HL-60 (cell line): Measurements from ENCODE around the gene SPTB.

Experiments used
- DNase-seq, 2 experiments: peaks; one replicate each; pipeline ENCODE4 v3.0.0-alpha.2; 2010 to 2020; ENCODE audit warnings: low read depth in 1 of 2, low spot score in 1 of 2
- H3K27ac ChIP-seq: fragments of 250-450 bp; sonication (Bioruptor Pico); replicated peaks from 2 replicates; pipeline ENCODE4 v1.5.1; 2020; ENCODE audit warnings: mild to moderate bottlenecking, moderate library complexity
- H3K27me3 ChIP-seq: fragments of 250-450 bp; sonication (Bioruptor Pico); 2 replicates; pipeline ENCODE4 v1.5.1; 2021; ENCODE audit warnings: mild to moderate bottlenecking, moderate library complexity; ENCODE audit not compliant: insufficient read depth, poor library complexity, severe bottlenecking
- H3K4me3 ChIP-seq: replicated peaks from 2 replicates; pipeline ENCODE4 v1.5.1; 2011; ENCODE audit warnings: mild to moderate bottlenecking, control low read depth, low read length; ENCODE audit not compliant: insufficient read depth
- GABPA ChIP-seq: IDR thresholded peaks from 2 replicates; pipeline ENCODE4 v1.6.1; 2012; ENCODE audit warnings: low read depth
- POLR2AphosphoS5 ChIP-seq: IDR thresholded peaks from 2 replicates; pipeline ENCODE4 v1.6.1; 2012; ENCODE audit warnings: low read depth
- SPI1 ChIP-seq: IDR thresholded peaks from 2 replicates; pipeline ENCODE4 v1.6.1; 2012; ENCODE audit warnings: low read depth, mild to moderate bottlenecking, borderline replicate concordance
- TF ChIP-seq, protein P1 (sequence below): IDR thresholded peaks from 2 replicates; pipeline ENCODE4 v1.6.1; 2012; ENCODE audit warnings: low read depth; ENCODE audit not compliant: insufficient replicate concordance
- TF ChIP-seq, protein P2 (sequence below): IDR thresholded peaks from one replicate; pipeline ENCODE4 v1.5.1; 2011; ENCODE audit warnings: low read length, control low read depth, inconsistent platforms; ENCODE audit not compliant: insufficient read depth

SPTB gene

DNA sequence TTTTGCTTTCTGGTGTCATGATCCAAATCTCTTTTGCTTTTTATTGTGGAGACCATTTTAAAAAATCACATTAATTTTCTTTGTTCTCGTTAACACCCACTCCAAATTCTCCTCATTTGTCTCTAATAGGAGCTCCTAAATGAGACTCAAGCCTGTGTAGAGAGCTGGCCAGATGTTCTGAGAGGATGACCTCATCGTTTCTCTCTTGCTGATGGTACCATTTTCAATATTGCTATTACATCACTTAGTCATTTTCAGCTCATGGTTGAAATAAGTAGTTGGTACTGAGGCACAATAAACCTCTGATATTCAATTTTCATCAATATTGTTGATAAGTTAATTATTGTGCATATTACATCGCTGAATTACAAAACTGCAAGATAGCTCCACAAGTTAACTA lies 31.5 kb downstream of the SPTB start:
- no peak for DNase-seq
- Histone ChIP-seq H3K27me3 (no peaks in the 10 kb centered on the region), H3K4me3 (no peak overlapping the region), H3K27ac (no peak overlapping the region)
- TF ChIP-seq POLR2AphosphoS5 (no peak), SPI1 (no peak), GABPA (no peak)
- TF ChIP-seq, protein P1, sequence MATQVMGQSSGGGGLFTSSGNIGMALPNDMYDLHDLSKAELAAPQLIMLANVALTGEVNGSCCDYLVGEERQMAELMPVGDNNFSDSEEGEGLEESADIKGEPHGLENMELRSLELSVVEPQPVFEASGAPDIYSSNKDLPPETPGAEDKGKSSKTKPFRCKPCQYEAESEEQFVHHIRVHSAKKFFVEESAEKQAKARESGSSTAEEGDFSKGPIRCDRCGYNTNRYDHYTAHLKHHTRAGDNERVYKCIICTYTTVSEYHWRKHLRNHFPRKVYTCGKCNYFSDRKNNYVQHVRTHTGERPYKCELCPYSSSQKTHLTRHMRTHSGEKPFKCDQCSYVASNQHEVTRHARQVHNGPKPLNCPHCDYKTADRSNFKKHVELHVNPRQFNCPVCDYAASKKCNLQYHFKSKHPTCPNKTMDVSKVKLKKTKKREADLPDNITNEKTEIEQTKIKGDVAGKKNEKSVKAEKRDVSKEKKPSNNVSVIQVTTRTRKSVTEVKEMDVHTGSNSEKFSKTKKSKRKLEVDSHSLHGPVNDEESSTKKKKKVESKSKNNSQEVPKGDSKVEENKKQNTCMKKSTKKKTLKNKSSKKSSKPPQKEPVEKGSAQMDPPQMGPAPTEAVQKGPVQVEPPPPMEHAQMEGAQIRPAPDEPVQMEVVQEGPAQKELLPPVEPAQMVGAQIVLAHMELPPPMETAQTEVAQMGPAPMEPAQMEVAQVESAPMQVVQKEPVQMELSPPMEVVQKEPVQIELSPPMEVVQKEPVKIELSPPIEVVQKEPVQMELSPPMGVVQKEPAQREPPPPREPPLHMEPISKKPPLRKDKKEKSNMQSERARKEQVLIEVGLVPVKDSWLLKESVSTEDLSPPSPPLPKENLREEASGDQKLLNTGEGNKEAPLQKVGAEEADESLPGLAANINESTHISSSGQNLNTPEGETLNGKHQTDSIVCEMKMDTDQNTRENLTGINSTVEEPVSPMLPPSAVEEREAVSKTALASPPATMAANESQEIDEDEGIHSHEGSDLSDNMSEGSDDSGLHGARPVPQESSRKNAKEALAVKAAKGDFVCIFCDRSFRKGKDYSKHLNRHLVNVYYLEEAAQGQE, result no peak
- TF ChIP-seq, protein P2, sequence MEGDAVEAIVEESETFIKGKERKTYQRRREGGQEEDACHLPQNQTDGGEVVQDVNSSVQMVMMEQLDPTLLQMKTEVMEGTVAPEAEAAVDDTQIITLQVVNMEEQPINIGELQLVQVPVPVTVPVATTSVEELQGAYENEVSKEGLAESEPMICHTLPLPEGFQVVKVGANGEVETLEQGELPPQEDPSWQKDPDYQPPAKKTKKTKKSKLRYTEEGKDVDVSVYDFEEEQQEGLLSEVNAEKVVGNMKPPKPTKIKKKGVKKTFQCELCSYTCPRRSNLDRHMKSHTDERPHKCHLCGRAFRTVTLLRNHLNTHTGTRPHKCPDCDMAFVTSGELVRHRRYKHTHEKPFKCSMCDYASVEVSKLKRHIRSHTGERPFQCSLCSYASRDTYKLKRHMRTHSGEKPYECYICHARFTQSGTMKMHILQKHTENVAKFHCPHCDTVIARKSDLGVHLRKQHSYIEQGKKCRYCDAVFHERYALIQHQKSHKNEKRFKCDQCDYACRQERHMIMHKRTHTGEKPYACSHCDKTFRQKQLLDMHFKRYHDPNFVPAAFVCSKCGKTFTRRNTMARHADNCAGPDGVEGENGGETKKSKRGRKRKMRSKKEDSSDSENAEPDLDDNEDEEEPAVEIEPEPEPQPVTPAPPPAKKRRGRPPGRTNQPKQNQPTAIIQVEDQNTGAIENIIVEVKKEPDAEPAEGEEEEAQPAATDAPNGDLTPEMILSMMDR, result no peak

DNA sequence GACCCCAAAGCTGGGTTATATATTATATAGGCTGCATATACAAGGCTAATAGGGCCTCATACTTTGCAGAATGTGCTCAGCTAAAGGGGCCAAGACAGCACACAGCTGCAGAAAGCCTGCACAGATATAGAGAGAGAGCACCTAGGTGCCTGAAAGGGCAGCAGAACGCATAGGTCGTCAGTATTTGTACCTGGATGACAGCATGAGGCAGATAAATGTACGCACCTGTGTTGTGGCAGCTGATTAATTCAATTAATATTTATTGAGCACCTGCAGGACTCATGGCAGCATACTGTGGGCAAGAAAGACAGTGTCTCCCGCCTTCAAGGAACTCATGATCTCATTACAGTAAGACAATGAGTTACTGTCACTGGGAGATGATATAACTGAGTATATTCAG lies 33.4 kb downstream of the SPTB start:
- no peak for DNase-seq
- TF ChIP-seq POLR2AphosphoS5 (no peak), GABPA (no peak), SPI1 (no peak)
- TF ChIP-seq, protein P1, result no peak
- TF ChIP-seq, protein P2, result no peak
- no peak overlapping the region for H3K4me3 ChIP-seq
- no peaks in the 10 kb centered on the region for H3K27me3 ChIP-seq
- H3K27ac ChIP-seq, result no peak overlapping the region

DNA sequence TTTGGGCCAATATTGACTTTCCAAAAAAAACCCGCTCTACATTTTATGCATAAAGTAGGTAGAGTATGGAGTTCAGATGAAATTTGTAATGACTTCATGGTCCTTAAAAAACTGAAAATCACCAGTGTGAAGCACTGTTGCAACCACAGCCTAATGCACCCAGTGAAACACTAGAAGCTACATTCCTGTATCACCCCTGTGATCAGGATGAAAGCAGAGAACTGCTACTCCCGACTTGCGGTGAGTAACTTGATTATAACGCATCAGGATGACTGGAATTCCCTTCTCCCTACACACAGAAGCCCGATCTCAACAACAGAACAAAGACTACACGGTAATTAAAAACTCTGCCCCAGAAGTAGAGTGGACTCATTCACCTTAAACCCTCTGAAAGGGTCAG lies 33.8 kb downstream of the SPTB start:
- Histone ChIP-seq H3K27me3 (no peaks in the 10 kb centered on the region), H3K4me3 (no peak overlapping the region), H3K27ac (no peak overlapping the region)
- TF ChIP-seq, protein P2, result no peak
- no peak for DNase-seq

DNA sequence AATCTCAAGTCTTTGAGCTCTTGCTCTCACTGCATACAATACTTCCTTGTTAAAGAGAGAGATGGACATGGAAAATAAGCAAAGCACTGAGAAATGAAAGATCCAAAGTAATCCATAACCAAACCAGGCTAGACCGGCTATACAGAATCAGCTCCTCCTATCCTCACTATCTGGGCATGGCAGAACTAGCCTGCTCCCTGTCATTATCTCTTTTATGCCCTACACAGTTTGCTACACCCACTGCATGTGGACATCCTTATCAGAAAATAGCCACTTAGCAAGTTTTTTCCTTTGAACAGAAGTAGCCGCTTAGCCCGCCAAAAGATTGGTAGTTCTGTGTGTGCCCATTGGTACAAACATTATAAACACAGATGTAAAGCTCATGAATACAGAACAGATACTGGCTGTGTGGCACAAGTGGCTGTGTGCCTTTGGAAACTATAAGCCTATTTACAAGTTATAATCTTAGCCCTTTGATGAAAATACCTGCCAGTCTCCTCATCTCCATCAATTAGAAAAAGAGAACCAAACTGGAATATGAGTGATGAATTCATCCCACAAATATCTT lies 34.7 kb downstream of the SPTB start:
- TF ChIP-seq SPI1 (no peak), GABPA (no peak), POLR2AphosphoS5 (no peak)
- TF ChIP-seq, protein P2, result no peak
- TF ChIP-seq, protein P1, result no peak
- no peak for DNase-seq
- H3K27me3 ChIP-seq, result no peaks in the 10 kb centered on the region
- H3K4me3 ChIP-seq, result no peak overlapping the region
- H3K27ac ChIP-seq, result no peak overlapping the region
